Spleen (tissue), 11 donors: ENCODE results near the gene ASB1. TPM values are rescaled to one million over a fixed set of nuclear protein-coding genes. Genes with fewer than 3 reads are reported as not detected.

Experiments
- DNase-seq: peaks from one replicate; pipeline ENCODE4 v3.0.0-alpha.2; 2020
- H3K27ac ChIP-seq, 8 donors: fragments of 200-600 bp; sonication (generic) in 7 of 8; 1 replicate in 4 of 8; 2 replicates in 4 of 8; pipeline versions ENCODE4 v1.5.0 to v1.8.0; 2016 to 2021; ENCODE audit warnings: inconsistent platforms in 4 of 8, mild to moderate bottlenecking in 4 of 8, moderate library complexity in 1 of 8
- H3K27me3 ChIP-seq, 7 donors: fragments of 200-600 bp; sonication (generic) in 6 of 7; replicated peaks in 1 of 7; 1 replicate in 4 of 7; 2 replicates in 3 of 7; pipeline versions ENCODE4 v1.5.0 to v1.8.0; 2016 to 2021; ENCODE audit warnings: inconsistent platforms in 3 of 7, mild to moderate bottlenecking in 1 of 7
- H3K36me3 ChIP-seq, 6 donors: fragments of 200-600 bp; sonication (generic) in 5 of 6; 1 replicate in 4 of 6; 2 replicates in 2 of 6; pipeline versions ENCODE4 v1.5.0 to v1.8.0; 2016 to 2021; ENCODE audit warnings: inconsistent platforms in 2 of 6
- H3K4me1 ChIP-seq, 6 donors: fragments of 200-600 bp; sonication (generic) in 5 of 6; 1 replicate in 3 of 6; 2 replicates in 3 of 6; pipeline versions ENCODE4 v1.5.0 to v1.8.0; 2016 to 2021; ENCODE audit warnings: inconsistent platforms in 3 of 6
- H3K4me3 ChIP-seq, 8 donors: fragments of 200-600 bp; sonication (generic) in 7 of 8; 1 replicate in 4 of 8; 2 replicates in 4 of 8; pipeline versions ENCODE4 v1.5.0 to v1.8.0; 2016 to 2021; ENCODE audit warnings: inconsistent platforms in 4 of 8, mild to moderate bottlenecking in 4 of 8, moderate library complexity in 2 of 8
- H3K9me3 ChIP-seq, 8 donors: fragments of 200-600 bp; sonication (generic) in 7 of 8; 1 replicate in 4 of 8; 2 replicates in 4 of 8; pipeline versions ENCODE4 v1.5.0 to v1.8.0; 2016 to 2021; ENCODE audit warnings: inconsistent platforms in 4 of 8
- POLR2A ChIP-seq, 3 donors: fragments of 450-650 bp; IDR thresholded peaks; one replicate each; pipeline ENCODE4 v1.5.1; 2017; ENCODE audit warnings: antibody characterized with exemption in 3 of 3, mild to moderate bottlenecking in 1 of 3
- POLR2AphosphoS5 ChIP-seq, 3 donors: sonication (generic); formaldehyde crosslinking; IDR thresholded peaks; one replicate each; pipeline ENCODE4 v1.5.1; 2017; ENCODE audit warnings: antibody characterized with exemption in 3 of 3
- WGBS, 5 donors: extraction: QIAGEN DNeasy Blood & Tissue Kit in 3 of 5; methylation state at CpG; one replicate each; pipeline versions ENCODE4 v1.1.5 to v1.1.7; 2013 to 2018; 5-methylcytosine and 5-hydroxymethylcytosine counted together
- intact Hi-C: fragments of 100-400 bp; cut with DNase I; formaldehyde crosslinking; loops from one replicate; pipeline ENCODE4 v1.15.0; 2023; ENCODE audit warnings: low total_unique reads
- polyA plus RNA-seq, 3 donors: library from polyadenylated mRNA; stranded (reverse); fragments of 200-250 nt; gene quantifications; one replicate each; pipeline ENCODE4 v1.2.1, GENCODE V29; 2013
- total RNA-seq, 7 donors: library from RNA; depleted of rRNA in 3 of 7; stranded (reverse); fragments of >200 nt in 3 of 7; fragmentation: NEBNext Ultra II Directional in 4 of 7; extraction: Animal tissue kit (Norgen Biotek cat#: 25700) in 4 of 7; gene quantifications; one replicate each; pipeline versions ENCODE4 v1.1.0 to v1.2.1, GENCODE V29; 2016 to 2021
- TF ChIP-seq, protein P1 (sequence below), 11 experiments: fragments of 200-600 bp in 7 of 11; fragments of 450-650 bp in 4 of 11; sonication (generic) in 4 of 11; IDR thresholded peaks in 8 of 11; conservative IDR thresholded peaks in 3 of 11; 1 replicate in 7 of 11; 2 replicates in 4 of 11; pipeline versions ENCODE4 v1.4.0 to v1.8.0; 2016 to 2021; ENCODE audit warnings: antibody characterized with exemption in 11 of 11, inconsistent platforms in 4 of 11, mild to moderate bottlenecking in 1 of 11
- donor health status: healthy with polysubstance abuse.
- donor health status: DM: no; HTN: no; CAD: no; lungs with moderate emphysema.
- donor health status: DM: no; HTN: no; CAD: no.
- donor health status: Bipolar disorder and iron deficiency.
- donor health status: healthy.
- donor health status: DM: no; HTN: no; CAD: no.
- donor health status: DM: yes; HTN: yes; CAD: no.

The ASB1 gene
- total and polyA plus RNA-seq, 10 donors = 17.5 to 33.1 (median 26.5) TPM

DNA sequence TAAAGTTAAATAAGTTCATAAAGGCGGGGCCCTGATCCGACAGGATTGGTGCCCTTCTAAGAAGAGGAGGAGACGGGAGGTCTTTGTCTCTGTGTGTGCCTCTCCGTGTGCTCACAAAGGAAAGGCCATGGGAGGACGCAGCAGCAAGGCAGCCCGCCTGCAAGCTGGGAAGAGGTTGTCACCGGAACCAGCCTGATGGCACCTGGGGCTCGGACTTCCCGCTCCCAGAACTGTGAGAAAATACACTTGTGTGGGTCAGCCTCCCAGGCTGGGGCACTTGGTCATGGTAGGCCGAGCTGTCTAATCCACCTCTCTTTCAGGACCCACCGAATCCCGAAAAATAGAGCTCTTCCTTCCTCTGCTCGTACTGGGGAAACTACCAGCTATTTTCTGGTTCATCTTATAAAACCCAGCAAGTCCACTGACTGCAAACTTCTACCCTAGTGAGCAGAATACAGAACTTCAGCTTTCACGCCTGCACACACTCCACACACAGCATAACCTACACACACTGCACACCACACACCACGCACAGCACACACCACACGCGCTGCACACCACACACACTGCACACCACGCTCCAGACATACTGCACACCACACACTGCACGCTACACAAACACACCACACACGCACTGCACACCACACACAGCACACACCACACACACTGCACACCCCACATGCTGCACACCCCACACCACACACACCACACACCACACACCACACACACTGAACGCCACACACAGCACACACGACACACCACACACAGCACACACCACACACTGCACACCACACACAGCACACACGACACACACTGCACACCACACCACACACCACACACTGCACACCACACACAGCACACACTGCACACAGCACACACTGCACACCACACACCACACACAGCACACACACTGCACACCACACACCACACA is 58.1 kb downstream of the ASB1 start:
- intact Hi-C loops = no loop called here
- TF ChIP-seq POLR2AphosphoS5 (IDR thresholded peaks at IDR 0.05) (no peak), POLR2A (IDR thresholded peaks at IDR 0.05) (no peak)
- TF ChIP-seq, protein P1, sequence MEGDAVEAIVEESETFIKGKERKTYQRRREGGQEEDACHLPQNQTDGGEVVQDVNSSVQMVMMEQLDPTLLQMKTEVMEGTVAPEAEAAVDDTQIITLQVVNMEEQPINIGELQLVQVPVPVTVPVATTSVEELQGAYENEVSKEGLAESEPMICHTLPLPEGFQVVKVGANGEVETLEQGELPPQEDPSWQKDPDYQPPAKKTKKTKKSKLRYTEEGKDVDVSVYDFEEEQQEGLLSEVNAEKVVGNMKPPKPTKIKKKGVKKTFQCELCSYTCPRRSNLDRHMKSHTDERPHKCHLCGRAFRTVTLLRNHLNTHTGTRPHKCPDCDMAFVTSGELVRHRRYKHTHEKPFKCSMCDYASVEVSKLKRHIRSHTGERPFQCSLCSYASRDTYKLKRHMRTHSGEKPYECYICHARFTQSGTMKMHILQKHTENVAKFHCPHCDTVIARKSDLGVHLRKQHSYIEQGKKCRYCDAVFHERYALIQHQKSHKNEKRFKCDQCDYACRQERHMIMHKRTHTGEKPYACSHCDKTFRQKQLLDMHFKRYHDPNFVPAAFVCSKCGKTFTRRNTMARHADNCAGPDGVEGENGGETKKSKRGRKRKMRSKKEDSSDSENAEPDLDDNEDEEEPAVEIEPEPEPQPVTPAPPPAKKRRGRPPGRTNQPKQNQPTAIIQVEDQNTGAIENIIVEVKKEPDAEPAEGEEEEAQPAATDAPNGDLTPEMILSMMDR (IDR thresholded peaks at IDR 0.05 in 8 of 11, conservative IDR thresholded peaks at IDR 0.05 in 3 of 11) = no peak
- no peak overlapping the region for H3K27ac ChIP-seq
- H3K4me3 ChIP-seq = no peak overlapping the region
- no peaks in the 10 kb centered on the region for H3K36me3 ChIP-seq
- H3K27me3 ChIP-seq = no peaks in the 10 kb centered on the region
- H3K4me1 ChIP-seq = no peaks in the 10 kb centered on the region
- no peak for DNase-seq
- peaks cover 3 to 24% (median 16%) of the 10 kb centered on the region in 8 donors for H3K9me3 ChIP-seq
- WGBS, 5 donors = 89 to 95% (median 90%) methylated on average over 23 of the region's 23 CpGs

DNA sequence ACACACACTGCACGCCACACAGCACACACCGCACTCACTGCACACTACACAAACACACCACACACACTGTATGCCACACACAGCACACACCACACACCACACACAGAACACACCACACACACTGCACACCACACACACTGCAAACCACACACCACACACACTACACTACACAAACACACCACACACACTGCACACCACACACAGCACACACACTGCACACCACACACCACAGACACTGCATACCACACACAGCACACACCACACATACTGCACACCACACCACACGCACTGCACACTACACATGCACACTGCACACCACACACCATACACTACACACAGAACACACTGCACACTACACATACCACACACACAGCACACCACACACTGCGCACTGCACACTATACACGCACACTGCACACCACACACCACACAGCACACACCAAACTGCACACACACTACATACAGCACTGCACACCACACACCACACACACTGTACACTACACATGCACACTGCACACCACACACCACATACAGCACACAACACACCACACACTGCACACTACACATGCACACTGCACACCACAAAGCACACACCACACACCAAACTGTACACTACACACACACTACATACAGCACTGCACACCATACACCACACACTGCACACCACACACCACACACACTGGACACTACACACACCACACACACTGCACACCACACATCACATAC is 59.6 kb downstream of the ASB1 start:
- peaks cover 0 to 9% (median 2%) of the 10 kb centered on the region in 8 donors for H3K9me3 ChIP-seq
- no peaks in the 10 kb centered on the region for H3K27me3 ChIP-seq
- TF ChIP-seq POLR2A (IDR thresholded peaks at IDR 0.05) = no peak
- TF ChIP-seq POLR2AphosphoS5 (IDR thresholded peaks at IDR 0.05) = no peak
- TF ChIP-seq, protein P1 (IDR thresholded peaks at IDR 0.05 in 8 of 11, conservative IDR thresholded peaks at IDR 0.05 in 3 of 11) = no peak
- H3K4me1 ChIP-seq = no peaks in the 10 kb centered on the region
- H3K36me3 ChIP-seq = no peaks in the 10 kb centered on the region
- no peak overlapping the region for H3K4me3 ChIP-seq
- H3K27ac ChIP-seq = no peak overlapping the region
- 83 to 99% (median 96%) methylated on average over 5 of the region's 5 CpGs for WGBS, 5 donors
- DNase-seq = no peak
- intact Hi-C loops = no loop called here

- Histone ChIP-seq H3K9me3 (peaks cover 0 to 3% (median 0%) of the 10 kb centered on the region in 8 donors), H3K27me3 (no peaks in the 10 kb centered on the region), H3K4me3 (no peak overlapping the region), H3K27ac (no peak overlapping the region), H3K4me1 (no peaks in the 10 kb centered on the region), H3K36me3 (no peaks in the 10 kb centered on the region)
- WGBS, 5 donors = 66 to 94% (median 86%) methylated on average over 13 to 14 of the region's 14 CpGs
- no peak for DNase-seq
- intact Hi-C loops = no loop called here
- TF ChIP-seq, protein P1 (IDR thresholded peaks at IDR 0.05 in 8 of 11, conservative IDR thresholded peaks at IDR 0.05 in 3 of 11) = no peak
- no peak for TF ChIP-seq POLR2A (IDR thresholded peaks at IDR 0.05)
- TF ChIP-seq POLR2AphosphoS5 (IDR thresholded peaks at IDR 0.05) = no peak
Measured at GRCh38 chr2:238487134-238487533, 60.4 kb downstream of the ASB1 start.
